ENCODE data around the gene VPS13D.
"Not testable (repeated sequence)": the region's sequence is repeated elsewhere in the genome, so short reads cannot be mapped to it uniquely, and the experiment has no call there.

VPS13D gene

GRCh38 chr1:12468323-12468722 lies 238.5 kb downstream of the VPS13D start:
- Histone ChIP-seq H3K36me3 (ENCODE audit: control insufficient read depth, low read length) (no peaks in the 10 kb centered on the region), H3K27me3 (ENCODE audit: control insufficient read depth, low read length) (no peaks in the 10 kb centered on the region)

GRCh38 chr1:12469493-12469892 lies 239.7 kb downstream of the VPS13D start:
- H3K27me3 ChIP-seq (ENCODE audit: control insufficient read depth, low read length): no peaks in the 10 kb centered on the region
- H3K4me1 ChIP-seq (ENCODE audit: control insufficient read depth, low read length): peaks cover 14% of the 10 kb centered on the region
- H3K36me3 ChIP-seq (ENCODE audit: control insufficient read depth, low read length): no peaks in the 10 kb centered on the region
- H4K20me1 ChIP-seq (ENCODE audit: control insufficient read depth, insufficient read depth, low read depth, low read length): no peaks in the 10 kb centered on the region
- TF ChIP-seq CTCF (IDR thresholded peaks at IDR 0.05; ENCODE audit: low read depth, low read length, poor library complexity, severe bottlenecking) (no peak), EZH2phosphoT487 (IDR thresholded peaks at IDR 0.05; ENCODE audit: borderline replicate concordance, low read length) (no peak)
- H3K4me3 ChIP-seq (ENCODE audit: low read length): no peak overlapping the region
- H3K9me2 ChIP-seq (replicated peaks; ENCODE audit: control insufficient read depth, low read length): no peaks in the 10 kb centered on the region
- H3F3A ChIP-seq (ENCODE audit: control insufficient read depth, insufficient read depth): no peaks in the 10 kb centered on the region
- no peaks in the 10 kb centered on the region for H3K9me3 ChIP-seq (ENCODE audit: control insufficient read depth, insufficient read depth, low read length)
- no peak overlapping the region for H3K27ac ChIP-seq (ENCODE audit: low read depth, low read length)
- no peak overlapping the region for H3K4me2 ChIP-seq (ENCODE audit: low read length)
- H3K79me2 ChIP-seq (ENCODE audit: control insufficient read depth, low read length): no peaks in the 10 kb centered on the region

More at GRCh38 chr1:12468323-12468722, 238.5 kb downstream of the VPS13D start:
- H3K4me1 ChIP-seq (ENCODE audit: control insufficient read depth, low read length): peaks cover 10% of the 10 kb centered on the region
- no peak overlapping the region for H3K4me3 ChIP-seq (ENCODE audit: low read length)
- no peak for TF ChIP-seq EZH2phosphoT487 (IDR thresholded peaks at IDR 0.05; ENCODE audit: borderline replicate concordance, low read length)
- TF ChIP-seq CTCF (IDR thresholded peaks at IDR 0.05; ENCODE audit: low read depth, low read length, poor library complexity, severe bottlenecking): no peak
- no peaks in the 10 kb centered on the region for H3K9me2 ChIP-seq (replicated peaks; ENCODE audit: control insufficient read depth, low read length)
- no peaks in the 10 kb centered on the region for H3K9me3 ChIP-seq (ENCODE audit: control insufficient read depth, insufficient read depth, low read length)
- no peaks in the 10 kb centered on the region for H4K20me1 ChIP-seq (ENCODE audit: control insufficient read depth, insufficient read depth, low read depth, low read length)
- H3F3A ChIP-seq (ENCODE audit: control insufficient read depth, insufficient read depth): no peaks in the 10 kb centered on the region
- no peak overlapping the region for H3K27ac ChIP-seq (ENCODE audit: low read depth, low read length)
- no peaks in the 10 kb centered on the region for H3K79me2 ChIP-seq (ENCODE audit: control insufficient read depth, low read length)
- H3K4me2 ChIP-seq (ENCODE audit: low read length): no peak overlapping the region

GRCh38 chr1:12469990-12470389 lies 240.2 kb downstream of the VPS13D start:
- Histone ChIP-seq H3K4me2 (ENCODE audit: low read length) (no peak overlapping the region), H3K9me3 (ENCODE audit: control insufficient read depth, insufficient read depth, low read length) (no peaks in the 10 kb centered on the region), H3K27ac (ENCODE audit: low read depth, low read length) (no peak overlapping the region), H3K9me2 (replicated peaks; ENCODE audit: control insufficient read depth, low read length) (no peaks in the 10 kb centered on the region), H3K27me3 (ENCODE audit: control insufficient read depth, low read length) (no peaks in the 10 kb centered on the region), H3K36me3 (ENCODE audit: control insufficient read depth, low read length) (no peaks in the 10 kb centered on the region), H3K4me3 (ENCODE audit: low read length) (no peak overlapping the region), H4K20me1 (ENCODE audit: control insufficient read depth, insufficient read depth, low read depth, low read length) (no peaks in the 10 kb centered on the region), H3F3A (ENCODE audit: control insufficient read depth, insufficient read depth) (no peaks in the 10 kb centered on the region), H3K79me2 (ENCODE audit: control insufficient read depth, low read length) (no peaks in the 10 kb centered on the region), H3K4me1 (ENCODE audit: control insufficient read depth, low read length) (peaks cover 14% of the 10 kb centered on the region)
- TF ChIP-seq EZH2phosphoT487 (IDR thresholded peaks at IDR 0.05; ENCODE audit: borderline replicate concordance, low read length) (no peak), CTCF (IDR thresholded peaks at IDR 0.05; ENCODE audit: low read depth, low read length, poor library complexity, severe bottlenecking) (no peak)

- not testable (repeated sequence) for H3K27ac ChIP-seq (ENCODE audit: low read depth, low read length); H3K4me2 ChIP-seq (ENCODE audit: low read length); H3K9me3 ChIP-seq (ENCODE audit: control insufficient read depth, insufficient read depth, low read length); H3K27me3 ChIP-seq (ENCODE audit: control insufficient read depth, low read length); H3F3A ChIP-seq (ENCODE audit: control insufficient read depth, insufficient read depth); H3K36me3 ChIP-seq (ENCODE audit: control insufficient read depth, low read length); H3K79me2 ChIP-seq (ENCODE audit: control insufficient read depth, low read length); H3K4me3 ChIP-seq (ENCODE audit: low read length); H4K20me1 ChIP-seq (ENCODE audit: control insufficient read depth, insufficient read depth, low read depth, low read length); H3K9me2 ChIP-seq (replicated peaks; ENCODE audit: control insufficient read depth, low read length)
- H3K4me1 ChIP-seq (ENCODE audit: control insufficient read depth, low read length): peaks cover 14% of the 10 kb centered on the region
These were observed 241.1 kb downstream of the VPS13D start for GRCh38 chr1:12470916-12471315.

All from DOHH2 (cell line).